ENCODE data around the gene PCSK4.

Gene PCSK4

GRCh38 chr19:1450735-1451731, 39.1 kb downstream of the PCSK4 start:
- ATAC-seq = no peak

GRCh38 chr19:1449467-1450442, 40.4 kb downstream of the PCSK4 start, which contains the start of gene APC2:
Gene APC2, plus strand, starts transcription at chr19:1450121. Its CDS starts 2,881 bp downstream, at chr19:1453002.
- no peak for TF ChIP-seq GLIS3 (CRISPR knock-in tag; IDR thresholded peaks at IDR 0.05)

More at GRCh38 chr19:1450735-1451731, 39.1 kb downstream of the PCSK4 start:
- TF ChIP-seq ZNF8 (CRISPR knock-in tag; IDR thresholded peaks at IDR 0.05) (no peak), TCF4 (CRISPR knock-in tag; IDR thresholded peaks at IDR 0.05; ENCODE audit: borderline replicate concordance) (peak; percentile 21; the same call in 1 of the 2 replicates), ZFP30 (CRISPR knock-in tag; IDR thresholded peaks at IDR 0.05) (no peak)

GRCh38 chr19:1447944-1448343, 42.2 kb downstream of the PCSK4 start:
- TF ChIP-seq CREB5 (CRISPR knock-in tag; IDR thresholded peaks at IDR 0.05; ENCODE audit: low read depth) = no peak
- no peak for TF ChIP-seq TCF4 (CRISPR knock-in tag; IDR thresholded peaks at IDR 0.05; ENCODE audit: borderline replicate concordance)
- no peak for TF ChIP-seq ZNF565 (CRISPR knock-in tag; conservative IDR thresholded peaks at IDR 0.05; ENCODE audit: low read depth)
- no peak for TF ChIP-seq CSDC2 (CRISPR knock-in tag; IDR thresholded peaks at IDR 0.05)
- no peak for TF ChIP-seq ESRRG (CRISPR knock-in tag; IDR thresholded peaks at IDR 0.05)
- no peak for TF ChIP-seq TSHZ2 (CRISPR knock-in tag; IDR thresholded peaks at IDR 0.05)
- no peak for TF ChIP-seq OSR1 (CRISPR knock-in tag; IDR thresholded peaks at IDR 0.05)
- TF ChIP-seq ISL1 (CRISPR knock-in tag; IDR thresholded peaks at IDR 0.05) = no peak
- TF ChIP-seq TOX (CRISPR knock-in tag; IDR thresholded peaks at IDR 0.05; ENCODE audit: borderline replicate concordance) = no peak
- TF ChIP-seq ZFP3 (CRISPR knock-in tag; IDR thresholded peaks at IDR 0.05) = no peak
- TF ChIP-seq ARNTL (CRISPR knock-in tag; IDR thresholded peaks at IDR 0.05; ENCODE audit: borderline replicate concordance, low read depth) = no peak
- no peak for TF ChIP-seq PATZ1 (CRISPR knock-in tag; IDR thresholded peaks at IDR 0.05; ENCODE audit: borderline replicate concordance)

More at GRCh38 chr19:1449467-1450442, 40.4 kb downstream of the PCSK4 start, which contains the start of gene APC2:
- ATAC-seq = peak; percentile 37

GRCh38 chr19:1447504-1447903, 42.6 kb downstream of the PCSK4 start:
- ATAC-seq = no peak
- no peak for TF ChIP-seq OSR1 (CRISPR knock-in tag; IDR thresholded peaks at IDR 0.05)
- no peak for TF ChIP-seq TCF4 (CRISPR knock-in tag; IDR thresholded peaks at IDR 0.05; ENCODE audit: borderline replicate concordance)
- TF ChIP-seq POU6F1 (CRISPR knock-in tag; IDR thresholded peaks at IDR 0.05; ENCODE audit: borderline replicate concordance, low read depth) = no peak
- TF ChIP-seq ISL1 (CRISPR knock-in tag; IDR thresholded peaks at IDR 0.05) = no peak
- TF ChIP-seq ARNTL (CRISPR knock-in tag; IDR thresholded peaks at IDR 0.05; ENCODE audit: borderline replicate concordance, low read depth) = no peak
- TF ChIP-seq TOX (CRISPR knock-in tag; IDR thresholded peaks at IDR 0.05; ENCODE audit: borderline replicate concordance) = no peak
- TF ChIP-seq ZNF8 (CRISPR knock-in tag; IDR thresholded peaks at IDR 0.05) = no peak
- TF ChIP-seq ZNF565 (CRISPR knock-in tag; conservative IDR thresholded peaks at IDR 0.05; ENCODE audit: low read depth) = no peak
- no peak for TF ChIP-seq ZFP30 (CRISPR knock-in tag; IDR thresholded peaks at IDR 0.05)
- no peak for TF ChIP-seq ZC3H10 (CRISPR knock-in tag; IDR thresholded peaks at IDR 0.05)
- no peak for TF ChIP-seq ESRRG (CRISPR knock-in tag; IDR thresholded peaks at IDR 0.05)

More at GRCh38 chr19:1447944-1448343, 42.2 kb downstream of the PCSK4 start:
- no peak for ATAC-seq

Measured in SK-N-SH treated with all-trans-retinoic acid at 6 μM for 48 hours (cell line).